ENCODE measurements around the gene GNG7.
"Not testable (repeated sequence)": the region's sequence is repeated elsewhere in the genome, so short reads cannot be mapped to it uniquely, and the experiment has no call there.

The GNG7 gene

GRCh38 chr19:2532252-2533071, 170.0 kb downstream of the GNG7 start:
- no peak for TF ChIP-seq CTCF (IDR thresholded peaks at IDR 0.05; ENCODE audit: poor library complexity, severe bottlenecking)
- ATAC-seq (ENCODE audit: low read depth) (peak; percentile 73), DNase-seq (ENCODE audit: low spot score) (no peak)
- Histone ChIP-seq H3K9me3 (ENCODE audit: severe bottlenecking) (no peaks in the 10 kb centered on the region), H3K4me3 (ENCODE audit: severe bottlenecking) (no peak overlapping the region), H3K36me3 (ENCODE audit: low read depth) (no peaks in the 10 kb centered on the region), H3K27me3 (ENCODE audit: insufficient read depth, poor library complexity, severe bottlenecking) (no peaks in the 10 kb centered on the region), H3K4me1 (ENCODE audit: insufficient read depth, poor library complexity, severe bottlenecking) (peaks cover 41% of the 10 kb centered on the region), H3K27ac (ENCODE audit: poor library complexity, severe bottlenecking) (peak overlapping the region; percentile 94)

GRCh38 chr19:2529942-2530341, 172.6 kb downstream of the GNG7 start:
- H3K4me3 ChIP-seq (ENCODE audit: severe bottlenecking); ATAC-seq (ENCODE audit: low read depth); H3K9me3 ChIP-seq (ENCODE audit: severe bottlenecking); H3K27me3 ChIP-seq (ENCODE audit: insufficient read depth, poor library complexity, severe bottlenecking); H3K36me3 ChIP-seq (ENCODE audit: low read depth); DNase-seq (ENCODE audit: low spot score): not testable (repeated sequence)
- Histone ChIP-seq H3K4me1 (ENCODE audit: insufficient read depth, poor library complexity, severe bottlenecking) (peaks cover 46% of the 10 kb centered on the region), H3K27ac (ENCODE audit: poor library complexity, severe bottlenecking) (peak overlapping the region; percentile 94)

GRCh38 chr19:2529473-2529918, 173.0 kb downstream of the GNG7 start:
- no peak for TF ChIP-seq CTCF (IDR thresholded peaks at IDR 0.05; ENCODE audit: poor library complexity, severe bottlenecking)
- peak overlapping the region; percentile 94 for H3K27ac ChIP-seq (ENCODE audit: poor library complexity, severe bottlenecking)
- H3K4me1 ChIP-seq (ENCODE audit: insufficient read depth, poor library complexity, severe bottlenecking) = peaks cover 45% of the 10 kb centered on the region
- DNase-seq (ENCODE audit: low spot score) (peak; percentile 81), ATAC-seq (ENCODE audit: low read depth) (peak; percentile 76)
- H3K36me3 ChIP-seq (ENCODE audit: low read depth) = no peaks in the 10 kb centered on the region
- H3K9me3 ChIP-seq (ENCODE audit: severe bottlenecking) = no peaks in the 10 kb centered on the region
- H3K27me3 ChIP-seq (ENCODE audit: insufficient read depth, poor library complexity, severe bottlenecking) = no peaks in the 10 kb centered on the region
- no peak overlapping the region for H3K4me3 ChIP-seq (ENCODE audit: severe bottlenecking)

- no peak for TF ChIP-seq CTCF (IDR thresholded peaks at IDR 0.05; ENCODE audit: poor library complexity, severe bottlenecking)
- H3K4me1 ChIP-seq (ENCODE audit: insufficient read depth, poor library complexity, severe bottlenecking) = peaks cover 37% of the 10 kb centered on the region
- no peaks in the 10 kb centered on the region for H3K9me3 ChIP-seq (ENCODE audit: severe bottlenecking)
- no peak for ATAC-seq (ENCODE audit: low read depth)
- no peak for DNase-seq (ENCODE audit: low spot score)
- H3K36me3 ChIP-seq (ENCODE audit: low read depth) = no peaks in the 10 kb centered on the region
- H3K27ac ChIP-seq (ENCODE audit: poor library complexity, severe bottlenecking) = peak overlapping the region; percentile 94
- no peaks in the 10 kb centered on the region for H3K27me3 ChIP-seq (ENCODE audit: insufficient read depth, poor library complexity, severe bottlenecking)
- no peak overlapping the region for H3K4me3 ChIP-seq (ENCODE audit: severe bottlenecking)
Measured at GRCh38 chr19:2528675-2529101, 173.8 kb downstream of the GNG7 start.

- no peaks in the 10 kb centered on the region for H3K9me3 ChIP-seq (ENCODE audit: severe bottlenecking)
- H3K27ac ChIP-seq (ENCODE audit: poor library complexity, severe bottlenecking) = peak overlapping the region; percentile 94
- TF ChIP-seq CTCF (IDR thresholded peaks at IDR 0.05; ENCODE audit: poor library complexity, severe bottlenecking) = no peak
- H3K4me3 ChIP-seq (ENCODE audit: severe bottlenecking) = no peak overlapping the region
- peaks cover 27% of the 10 kb centered on the region for H3K4me1 ChIP-seq (ENCODE audit: insufficient read depth, poor library complexity, severe bottlenecking)
- DNase-seq (ENCODE audit: low spot score) = no peak
- no peaks in the 10 kb centered on the region for H3K27me3 ChIP-seq (ENCODE audit: insufficient read depth, poor library complexity, severe bottlenecking)
- ATAC-seq (ENCODE audit: low read depth) = no peak
- H3K36me3 ChIP-seq (ENCODE audit: low read depth) = no peaks in the 10 kb centered on the region
Measured at GRCh38 chr19:2527686-2528085, 174.8 kb downstream of the GNG7 start.
